ENCODE measurements around the gene CFAP58.

CFAP58 gene

DNA sequence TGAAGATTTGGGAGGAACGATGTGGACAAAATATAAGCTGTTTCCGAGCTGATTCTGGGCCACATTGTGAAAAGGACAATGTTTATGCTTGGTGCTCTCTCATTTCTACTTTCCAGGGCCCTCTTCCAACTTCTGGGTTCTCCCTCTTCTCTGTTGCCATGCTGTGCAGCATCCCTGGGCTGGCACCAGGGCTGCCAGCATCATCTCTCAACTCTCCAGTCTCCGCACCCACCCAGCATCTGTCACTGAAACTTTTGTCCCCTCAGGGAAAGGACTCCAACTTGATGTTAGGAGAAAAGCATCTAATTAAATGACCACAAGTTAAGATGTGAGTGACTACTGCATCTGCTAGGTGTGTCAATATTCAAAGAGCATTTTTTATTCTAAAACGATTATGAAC lies 26.7 kb downstream of the CFAP58 start:
- no peak for DNase-seq

DNA sequence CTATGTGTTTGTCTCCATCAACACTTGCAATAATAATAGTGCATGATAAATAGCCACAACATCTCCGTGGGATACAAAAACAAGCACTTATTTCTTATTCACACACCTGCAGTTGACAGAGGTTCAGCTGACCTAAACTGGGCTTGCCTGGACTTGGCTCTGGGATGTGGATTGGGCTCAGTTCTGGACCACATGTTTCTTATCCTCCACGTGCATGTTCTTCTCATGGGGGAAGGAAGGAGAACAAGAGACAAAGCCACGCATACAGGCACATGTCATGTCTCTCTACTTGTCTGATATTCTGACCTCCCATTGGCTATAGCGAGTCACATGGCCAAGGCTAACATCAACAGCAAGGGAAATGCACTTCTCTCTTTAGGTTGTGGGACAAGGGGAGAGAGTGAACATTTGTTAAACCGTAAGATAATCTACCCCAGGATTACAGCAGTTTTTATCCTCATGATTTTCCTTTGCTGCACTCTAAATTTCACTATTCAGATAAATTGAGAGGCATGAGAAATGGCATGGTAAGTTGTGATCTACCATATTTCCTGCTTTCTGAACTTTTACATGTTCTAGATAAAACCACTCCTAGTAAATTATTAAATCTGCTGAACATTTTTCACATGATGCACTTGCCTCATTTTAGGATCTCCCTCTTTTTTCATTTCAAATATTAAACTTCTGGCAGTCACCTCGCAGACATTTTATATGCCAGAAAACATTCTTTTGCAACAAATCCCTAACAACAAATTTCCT lies 33.7 kb downstream of the CFAP58 start:
- no peak for DNase-seq

DNA sequence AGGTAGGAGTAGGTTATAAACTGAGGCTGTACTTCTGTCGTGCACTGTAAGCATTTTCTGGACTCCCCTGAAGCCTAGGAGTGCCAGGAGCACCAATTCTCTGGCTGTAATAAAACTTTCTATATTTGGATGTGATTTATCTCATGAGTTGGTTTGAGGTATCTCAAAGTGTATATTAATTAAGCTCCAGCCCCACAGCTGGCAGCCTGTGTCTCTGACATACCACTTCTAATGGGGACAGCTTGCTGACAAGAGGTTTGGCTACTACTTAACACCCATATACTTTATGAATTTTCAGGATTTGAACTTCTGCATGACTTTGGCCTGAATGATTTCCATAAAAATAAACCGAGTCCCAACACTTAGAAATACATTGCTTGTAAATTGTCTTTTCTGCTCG lies 35.2 kb downstream of the CFAP58 start:
- no peak for DNase-seq

GRCh38 chr10:104391150-104391968 lies 37.7 kb downstream of the CFAP58 start:
- no peak for DNase-seq

- no peak for DNase-seq
Measured at GRCh38 chr10:104391969-104392296, 38.3 kb downstream of the CFAP58 start.

DNA sequence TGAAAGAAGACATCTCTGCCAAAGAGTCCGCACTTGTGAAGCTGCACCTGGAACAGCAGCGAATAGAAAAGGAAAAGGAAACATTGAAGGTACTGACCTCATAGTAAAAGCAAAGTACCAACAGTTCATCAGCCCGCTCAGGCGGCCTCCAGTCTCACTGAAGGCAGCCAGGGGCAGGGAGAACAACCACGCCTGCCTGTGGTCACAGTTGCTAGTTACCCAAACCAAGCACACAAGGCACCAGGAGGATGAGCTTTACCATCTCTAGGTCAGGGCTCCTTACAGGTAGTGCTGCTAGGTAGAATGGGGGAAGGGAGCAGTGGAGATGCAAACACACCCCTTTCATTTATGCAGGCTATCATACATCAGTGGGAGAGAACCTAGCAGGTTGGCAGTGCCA lies 39.8 kb downstream of the CFAP58 start:
- no peak for DNase-seq

DNA sequence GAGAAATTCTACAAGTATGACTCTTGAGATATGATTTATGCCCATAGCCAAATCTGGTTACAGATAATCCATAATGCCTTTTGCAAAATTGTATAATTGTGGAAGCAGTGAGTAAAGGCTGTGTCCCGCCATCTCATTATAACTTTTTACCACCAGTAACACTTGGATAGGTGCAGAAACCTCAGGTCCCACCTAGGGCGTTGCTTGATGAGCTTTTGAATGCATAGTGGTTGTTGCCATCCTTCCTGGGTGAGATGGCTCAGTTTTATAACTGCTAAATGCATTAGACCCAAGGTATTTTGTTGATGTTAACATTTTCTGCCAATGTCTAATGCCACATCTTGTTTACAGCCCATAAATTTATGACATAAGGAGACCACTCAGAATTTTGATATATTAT lies 42.9 kb downstream of the CFAP58 start:
- DNase-seq = no peak

GRCh38 chr10:104403636-104404035 lies 50.0 kb downstream of the CFAP58 start:
- no peak for DNase-seq

- peak; percentile 2 for DNase-seq
Measured at GRCh38 chr10:104406715-104407650, 53.4 kb downstream of the CFAP58 start.

DNA sequence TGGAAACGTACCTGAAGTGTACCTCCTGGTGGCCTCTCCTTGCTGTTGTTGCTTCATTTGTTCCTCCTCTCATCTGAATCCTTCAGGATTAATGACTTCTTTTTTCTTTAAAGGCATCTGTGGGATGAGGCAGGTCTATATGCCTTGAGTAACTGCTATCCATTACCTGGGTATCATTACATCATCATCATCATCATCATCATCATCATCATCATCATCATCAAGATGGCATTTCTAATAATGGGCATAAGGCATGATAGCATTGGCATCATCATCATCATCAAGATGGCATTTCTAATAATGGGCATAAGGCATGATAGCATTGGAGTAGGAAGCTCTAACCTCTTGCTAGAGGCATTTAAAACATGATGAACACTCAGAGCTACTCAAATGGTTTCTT lies 59.9 kb downstream of the CFAP58 start:
- DNase-seq = no peak

- DNase-seq = no peak
Measured at GRCh38 chr10:104415526-104416165, 62.0 kb downstream of the CFAP58 start.

GRCh38 chr10:104416851-104417250 lies 63.2 kb downstream of the CFAP58 start:
- DNase-seq = no peak

- DNase-seq = no peak
Measured at GRCh38 chr10:104417637-104418292, 64.1 kb downstream of the CFAP58 start.

DNA sequence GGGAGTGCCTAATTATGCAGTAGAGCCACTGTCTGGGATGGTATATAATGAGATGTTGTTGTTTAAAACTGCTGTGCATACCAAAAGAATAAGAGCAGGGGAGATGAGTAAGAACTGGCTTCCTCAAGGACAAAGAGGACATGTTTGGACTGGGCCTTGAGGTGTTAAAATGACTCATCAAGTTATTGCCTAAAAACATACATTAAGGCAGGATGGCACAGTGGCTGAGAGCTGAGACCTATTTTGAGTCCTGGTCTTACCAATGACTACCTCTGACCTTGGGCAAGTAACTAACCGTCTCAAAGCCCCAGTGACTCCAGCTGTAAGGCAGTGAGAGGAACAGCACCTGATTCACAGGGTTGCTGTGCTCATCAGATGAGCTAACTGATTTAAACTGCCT lies 71.1 kb downstream of the CFAP58 start:
- no peak for DNase-seq

- no peak for DNase-seq
Measured at GRCh38 chr10:104427989-104428388, 74.4 kb downstream of the CFAP58 start.

DNA sequence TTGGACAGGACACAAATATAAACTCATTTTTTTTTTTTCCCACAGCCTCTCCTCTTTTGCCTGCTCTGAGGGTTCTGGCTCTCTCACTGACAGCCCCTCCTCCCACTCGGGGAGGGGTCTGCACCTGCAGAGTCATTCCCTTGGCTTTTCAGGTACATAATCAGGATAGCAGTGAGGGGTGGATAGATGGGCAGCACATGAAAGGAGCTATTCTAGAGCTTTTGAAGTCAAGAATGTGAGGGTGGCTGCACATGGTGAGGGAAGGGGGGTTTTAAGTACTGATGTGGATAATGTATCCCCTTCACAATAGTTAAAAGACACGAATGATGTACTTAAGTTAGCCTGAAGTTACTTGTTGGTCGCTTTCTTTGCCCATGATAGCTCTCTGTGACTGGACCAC lies 76.2 kb downstream of the CFAP58 start:
- no peak for DNase-seq

DNA sequence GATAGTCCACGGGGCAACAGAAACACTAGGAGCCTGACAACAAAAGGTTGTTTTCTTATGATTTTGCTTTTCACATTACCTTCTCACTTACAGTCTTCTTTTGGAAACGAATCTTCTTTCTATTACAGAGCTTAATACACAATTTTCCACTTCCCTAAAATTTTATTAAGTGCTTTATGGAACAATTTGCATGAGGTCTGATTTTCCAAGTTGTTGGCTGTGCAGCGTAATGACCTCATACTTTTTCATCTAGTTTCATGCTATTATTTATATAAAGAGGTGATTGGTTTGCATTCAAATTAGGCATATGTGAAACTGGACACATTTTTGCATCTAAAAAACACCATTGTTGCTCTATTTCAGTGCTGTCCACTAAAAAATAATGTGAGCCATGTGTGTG lies 76.7 kb downstream of the CFAP58 start:
- DNase-seq = no peak

DNA sequence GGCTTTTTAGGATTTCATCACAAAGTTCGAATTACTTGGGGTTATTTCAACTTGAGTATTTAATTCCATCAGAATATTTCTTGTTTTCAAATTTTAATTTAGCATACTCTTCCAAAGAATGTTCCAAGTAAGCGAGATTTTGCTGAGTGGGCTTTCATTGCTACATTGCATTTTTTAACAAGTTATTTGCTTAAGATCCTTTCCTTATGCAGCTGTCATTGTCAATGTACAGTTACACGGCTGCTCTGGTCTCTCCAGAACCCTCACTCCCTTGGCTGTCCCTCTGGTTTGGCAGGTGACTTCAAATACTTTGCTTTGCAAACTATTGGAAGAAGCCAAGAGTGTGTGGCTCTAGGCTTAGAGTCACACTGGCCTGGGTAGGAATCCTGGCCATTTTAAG lies 80.0 kb downstream of the CFAP58 start:
- no peak for DNase-seq

DNA sequence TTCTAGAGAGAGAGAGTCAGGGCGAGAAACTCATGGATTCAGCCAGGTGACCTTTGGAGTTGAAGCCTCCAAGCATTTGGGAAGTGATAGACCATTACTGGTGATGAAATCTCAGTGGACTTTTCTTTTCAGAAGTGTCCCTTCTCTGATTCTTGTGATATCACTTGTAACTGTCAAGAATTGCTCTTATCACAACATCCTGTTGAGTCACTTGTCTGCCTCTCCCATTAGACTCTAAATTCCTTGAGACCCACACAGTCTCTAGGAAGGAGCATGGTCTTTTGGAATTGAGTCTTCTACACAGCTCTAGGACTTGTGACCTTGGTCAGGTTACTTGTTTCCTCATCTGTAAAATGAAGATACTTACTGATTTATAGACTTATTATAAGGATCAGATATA lies 81.0 kb downstream of the CFAP58 start:
- DNase-seq = no peak

DNA sequence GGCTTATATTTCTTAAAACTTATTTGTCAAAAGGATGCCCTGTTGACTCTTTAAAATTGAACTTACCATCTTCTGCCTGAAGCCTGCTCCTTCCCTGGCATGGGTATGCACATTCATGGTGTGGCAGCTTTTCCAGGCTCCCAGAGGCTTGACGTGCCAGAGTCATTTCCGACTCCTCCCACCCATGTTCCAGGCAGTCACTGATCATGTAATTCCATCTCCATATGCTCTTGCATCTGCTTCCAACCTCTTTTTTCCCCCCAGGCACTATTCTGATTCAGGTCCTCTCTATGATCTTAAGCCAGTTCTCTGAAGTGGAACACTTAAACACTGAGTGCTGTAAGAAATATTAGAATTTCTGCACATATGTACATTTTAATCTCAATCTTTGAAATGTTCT lies 82.2 kb downstream of the CFAP58 start:
- no peak for DNase-seq

DNA sequence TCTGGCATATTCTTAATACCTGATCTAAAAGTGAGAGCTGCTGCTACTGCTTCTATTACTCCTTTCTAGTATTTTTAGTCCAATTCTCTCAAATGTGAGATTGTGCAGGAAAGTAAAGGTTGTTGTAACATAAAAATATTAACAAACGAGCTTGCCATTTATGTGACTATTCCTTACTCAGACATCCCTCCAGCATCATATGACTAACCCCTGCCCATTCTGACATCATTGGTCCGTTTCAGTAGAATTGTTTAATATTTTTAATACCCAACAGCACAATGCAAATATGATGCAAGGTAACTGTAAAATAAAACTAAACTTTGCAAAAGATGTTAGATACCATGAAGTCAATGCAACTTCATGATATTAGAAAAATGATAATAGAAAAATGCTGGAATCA lies 83.6 kb downstream of the CFAP58 start:
- no peak for DNase-seq

GRCh38 chr10:104440221-104440620 lies 86.6 kb downstream of the CFAP58 start:
- DNase-seq = no peak

All from NCI-H1436 treated with DMSO at 0.1 percent for 48 hours (cell line).